SU-DHL-6 (cell line): ENCODE data around the gene CENPO.

Source experiments
- CTCF ChIP-seq: fragments of 200-600 bp; sonication (generic); IDR thresholded peaks from one replicate; pipeline ENCODE4 v1.5.1; 2017; ENCODE audit warnings: antibody characterized with exemption, mild to moderate bottlenecking, low read length, moderate library complexity; ENCODE audit not compliant: insufficient read depth, poor library complexity, severe bottlenecking
- EZH2phosphoT487 ChIP-seq: fragments of 200-600 bp; sonication (generic), shearing (Covaris generic); conservative IDR thresholded peaks from 2 replicates; pipeline ENCODE4 v1.6.1; 2018; ENCODE audit warnings: mild to moderate bottlenecking, antibody characterized with exemption, low read length, moderate library complexity, mixed read lengths

GRCh38 chr2:24863641-24864040, 70.4 kb downstream of the CENPO start:
- no peak for TF ChIP-seq CTCF
- no peak for TF ChIP-seq EZH2phosphoT487
